Fibroblast of skin of abdomen (primary cell): ENCODE data around the gene ARHGAP9.

Experiments used
- DNase-seq: peaks from one replicate; pipeline ENCODE4 v3.0.0-alpha.2; 2013

ARHGAP9 gene

GRCh38 chr12:57471661-57472060 is 8.0 kb downstream of the ARHGAP9 start:
- no peak for DNase-seq

DNA sequence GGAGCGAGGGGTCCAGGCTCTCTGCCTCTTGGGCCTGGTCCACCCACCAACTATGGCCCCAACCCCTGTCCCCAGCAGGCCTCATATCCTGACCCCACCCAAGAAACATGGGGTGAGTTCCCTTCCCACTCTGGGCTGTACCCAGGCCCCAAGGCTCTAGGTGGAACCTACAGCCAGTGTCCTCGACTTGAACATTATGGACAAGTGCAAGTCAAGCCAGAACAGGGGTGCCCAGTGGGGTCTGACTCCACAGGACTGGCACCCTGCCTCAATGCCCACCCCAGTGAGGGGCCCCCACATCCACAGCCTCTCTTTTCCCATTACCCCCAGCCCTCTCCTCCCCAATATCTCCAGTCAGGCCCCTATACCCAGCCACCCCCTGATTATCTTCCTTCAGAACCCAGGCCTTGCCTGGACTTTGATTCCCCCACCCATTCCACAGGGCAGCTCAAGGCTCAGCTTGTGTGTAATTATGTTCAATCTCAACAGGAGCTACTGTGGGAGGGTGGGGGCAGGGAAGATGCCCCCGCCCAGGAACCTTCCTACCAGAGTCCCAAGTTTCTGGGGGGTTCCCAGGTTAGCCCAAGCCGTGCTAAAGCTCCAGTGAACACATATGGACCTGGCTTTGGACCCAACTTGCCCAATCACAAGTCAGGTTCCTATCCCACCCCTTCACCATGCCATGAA is 8.6 kb downstream of the ARHGAP9 start:
- DNase-seq, result no peak

GRCh38 chr12:57470286-57470969 is 9.2 kb downstream of the ARHGAP9 start:
- no peak for DNase-seq

DNA sequence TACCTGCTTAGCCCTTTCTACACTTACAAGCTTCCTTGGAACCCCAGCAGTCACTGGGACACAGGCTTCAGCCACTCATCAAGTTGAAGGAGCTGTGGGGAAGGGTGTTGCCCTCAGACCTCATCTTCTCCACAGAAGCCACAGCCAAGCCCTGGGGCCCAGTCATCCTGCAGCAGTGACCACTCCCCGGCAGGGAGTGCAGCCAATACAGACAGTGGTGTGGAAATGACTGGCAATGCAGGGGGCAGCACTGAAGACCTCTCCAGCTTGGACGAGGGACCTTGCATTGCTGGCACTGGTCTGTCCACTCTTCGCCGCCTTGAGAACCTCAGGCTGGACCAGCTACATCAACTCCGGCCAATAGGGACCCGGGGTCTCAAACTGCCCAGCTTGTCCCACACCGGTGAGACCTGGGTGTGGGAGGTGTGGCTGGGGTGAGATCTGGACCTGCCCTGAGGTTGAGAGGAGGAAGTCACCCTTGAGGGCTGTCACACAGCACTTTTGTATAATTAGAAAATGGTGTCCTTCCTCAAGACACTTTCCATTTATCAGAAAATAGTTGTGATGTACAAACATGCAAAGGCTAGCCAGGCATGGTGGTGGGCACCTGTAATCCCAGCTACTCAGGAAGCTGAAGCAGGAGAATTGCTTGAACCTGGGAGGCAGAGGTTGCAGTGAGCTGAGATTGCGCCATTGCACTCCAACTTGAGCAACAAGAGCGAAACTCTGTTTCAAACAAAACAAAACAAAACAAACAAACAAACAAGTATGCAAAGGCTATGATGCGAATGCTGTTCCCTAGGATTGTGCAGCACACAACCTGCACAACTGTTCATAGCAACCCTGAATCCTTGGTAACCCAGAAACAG is 10.1 kb downstream of the ARHGAP9 start:
- no peak for DNase-seq

DNA sequence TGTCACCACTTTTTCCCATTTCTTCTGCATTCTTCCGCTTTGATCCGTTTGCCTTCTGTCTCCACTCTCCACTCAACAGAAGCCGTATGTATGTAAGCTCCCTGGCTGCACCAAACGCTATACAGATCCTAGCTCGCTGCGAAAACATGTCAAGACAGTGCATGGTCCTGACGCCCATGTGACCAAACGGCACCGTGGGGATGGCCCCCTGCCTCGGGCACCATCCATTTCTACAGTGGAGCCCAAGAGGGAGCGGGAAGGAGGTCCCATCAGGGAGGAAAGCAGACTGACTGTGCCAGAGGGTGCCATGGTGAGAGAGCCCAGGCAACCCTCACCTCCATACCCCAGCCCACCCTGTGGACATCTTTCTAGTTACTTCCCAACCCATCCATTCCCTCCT is 11.8 kb downstream of the ARHGAP9 start:
- DNase-seq, result no peak

DNA sequence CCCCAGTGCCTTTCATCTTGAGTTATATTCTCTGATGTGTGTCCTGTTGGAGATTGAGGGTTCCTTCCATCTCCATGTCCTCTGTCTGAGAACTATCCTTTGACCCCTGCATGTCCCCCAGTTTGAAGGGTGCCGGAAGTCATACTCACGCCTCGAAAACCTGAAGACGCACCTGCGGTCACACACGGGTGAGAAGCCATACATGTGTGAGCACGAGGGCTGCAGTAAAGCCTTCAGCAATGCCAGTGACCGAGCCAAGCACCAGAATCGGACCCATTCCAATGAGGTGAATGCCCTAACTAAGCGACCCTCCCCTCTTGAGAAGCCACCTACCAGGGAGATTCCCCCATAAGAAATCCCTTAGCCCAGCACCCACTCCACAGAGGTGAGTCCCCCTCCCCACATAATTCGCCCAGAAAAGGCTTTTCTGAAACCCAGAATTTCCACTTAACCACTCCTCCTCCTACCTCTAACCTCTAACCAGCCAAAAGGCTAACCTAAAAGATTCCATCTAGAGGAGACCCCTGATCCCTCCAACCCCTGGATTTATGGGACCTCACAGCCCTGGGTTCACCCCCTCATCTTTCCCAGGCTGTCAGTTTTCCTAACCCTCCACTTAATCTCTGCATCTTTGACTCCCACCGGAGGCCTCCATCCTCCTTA is 12.3 kb downstream of the ARHGAP9 start:
- no peak for DNase-seq

- no peak for DNase-seq
These were observed 13.7 kb downstream of the ARHGAP9 start for GRCh38 chr12:57465747-57466505.

DNA sequence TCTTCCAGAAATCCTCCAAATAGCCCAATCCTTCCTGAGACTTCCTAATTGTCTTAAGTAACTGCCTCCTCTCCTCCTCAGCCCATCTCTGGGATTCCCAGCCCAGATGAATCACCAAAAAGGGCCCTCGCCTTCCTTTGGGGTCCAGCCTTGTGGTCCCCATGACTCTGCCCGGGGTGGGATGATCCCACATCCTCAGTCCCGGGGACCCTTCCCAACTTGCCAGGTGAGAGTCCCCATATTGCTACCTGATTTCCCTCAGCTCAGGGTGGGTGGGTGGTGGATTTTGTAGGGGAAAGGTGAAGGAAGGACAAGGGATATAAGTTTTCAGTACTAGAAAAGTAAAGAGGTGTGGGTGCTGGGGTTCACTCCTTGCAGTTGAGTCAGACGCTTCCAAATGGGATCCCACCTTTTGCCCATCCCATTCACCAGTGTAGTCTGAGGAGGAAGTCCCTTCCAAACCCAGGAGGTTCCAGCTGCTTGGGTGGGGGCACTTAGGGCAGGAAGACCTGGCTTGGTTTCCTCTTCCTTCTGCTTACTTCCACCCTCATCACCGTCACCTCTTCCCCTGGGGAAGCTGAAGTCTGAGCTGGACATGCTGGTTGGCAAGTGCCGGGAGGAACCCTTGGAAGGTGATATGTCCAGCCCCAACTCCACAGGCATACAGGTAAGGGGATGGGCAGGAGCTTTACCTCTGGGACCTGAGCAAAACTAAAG is 14.5 kb downstream of the ARHGAP9 start:
- DNase-seq, result no peak

GRCh38 chr12:57464569-57464968 is 15.1 kb downstream of the ARHGAP9 start:
- DNase-seq, result no peak

- no peak for DNase-seq
These were observed 16.8 kb downstream of the ARHGAP9 start for GRCh38 chr12:57462912-57463253.

DNA sequence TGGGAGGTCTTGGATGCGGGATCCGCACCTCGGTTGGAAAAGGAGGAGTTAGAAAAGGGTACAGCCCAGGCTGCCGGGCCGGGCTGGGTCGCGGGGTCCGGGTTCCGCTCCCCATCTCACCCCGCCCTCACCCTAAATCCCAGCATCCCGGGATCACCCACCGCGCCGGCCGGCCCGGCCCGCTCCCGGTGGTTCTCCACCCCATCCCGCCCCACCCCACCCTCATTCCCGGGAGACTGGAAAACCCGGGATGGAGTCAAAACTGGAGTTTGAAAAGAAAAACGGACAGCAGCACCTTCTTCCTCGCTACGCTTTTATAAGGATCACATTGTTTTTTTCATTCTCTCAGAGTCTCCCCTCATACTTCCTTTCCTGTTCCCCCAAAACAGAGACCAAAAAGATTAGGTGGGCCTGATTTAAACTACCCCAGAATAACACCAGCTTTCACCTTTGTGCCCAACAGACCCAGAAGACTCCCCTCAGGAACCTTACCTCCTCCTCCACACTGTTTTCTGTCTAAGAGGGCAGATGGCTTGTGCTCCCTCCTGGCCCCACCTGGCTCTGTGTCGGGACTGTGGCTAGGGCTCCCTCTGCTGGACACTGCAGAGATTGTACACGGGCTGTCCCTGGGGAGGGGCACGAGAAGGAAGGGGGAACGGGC is 17.3 kb downstream of the ARHGAP9 start:
- peak; percentile 93 for DNase-seq

- DNase-seq, result no peak
These were observed 17.8 kb downstream of the ARHGAP9 start for GRCh38 chr12:57461917-57462250.

DNA sequence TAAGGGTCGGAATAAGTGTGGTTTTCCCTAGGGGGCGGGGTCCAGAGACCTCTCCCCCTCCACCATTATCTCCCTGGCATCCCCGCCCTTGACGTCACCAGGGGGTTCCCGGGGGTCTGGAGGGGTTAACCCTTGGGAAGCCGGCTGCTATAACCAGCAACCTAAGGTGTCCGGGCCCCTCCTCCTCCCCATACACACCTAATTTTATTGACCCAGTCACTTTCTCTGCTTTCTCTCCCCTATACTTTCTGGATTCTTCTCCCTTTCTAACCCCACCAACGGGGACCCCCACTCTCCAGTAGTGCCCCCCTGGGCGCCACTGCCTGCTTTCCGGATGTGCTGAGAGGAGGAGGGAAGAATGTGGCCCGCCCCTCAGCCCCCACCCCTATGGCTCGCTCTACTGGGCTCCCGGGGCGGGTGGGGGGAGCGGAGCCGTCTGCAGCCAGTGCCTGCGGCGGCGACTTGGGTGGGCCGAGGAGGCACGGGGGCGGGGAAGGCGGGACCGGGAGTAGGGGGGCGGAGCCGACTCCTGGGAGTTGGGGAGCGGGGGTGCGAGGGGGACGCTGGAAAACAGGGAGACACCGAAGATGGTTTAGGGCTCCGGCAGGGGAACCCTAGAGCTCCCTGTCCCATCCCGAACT is 18.3 kb downstream of the ARHGAP9 start:
- peak; percentile 87 for DNase-seq

DNA sequence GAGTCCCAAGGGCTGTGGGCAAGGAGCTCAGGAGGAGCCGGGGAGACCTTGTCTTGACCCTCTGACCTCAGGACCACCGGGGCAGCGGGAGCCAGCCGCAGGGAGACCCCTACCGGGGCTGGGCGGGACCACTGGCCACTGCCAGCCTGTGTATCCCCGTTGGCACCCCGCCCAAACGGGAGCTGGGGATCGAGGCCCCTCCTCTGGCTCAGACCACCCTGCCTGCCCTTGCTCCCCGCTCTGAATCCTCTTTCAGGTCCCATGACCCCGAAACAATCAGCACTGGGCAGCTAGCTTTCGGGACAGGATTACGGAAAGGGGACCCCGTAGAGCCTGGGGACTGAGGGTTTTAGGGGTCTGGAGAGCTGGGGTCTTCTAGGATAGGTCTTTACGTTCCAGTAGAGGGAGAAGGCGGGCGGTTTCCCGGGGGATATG is 18.8 kb downstream of the ARHGAP9 start:
- DNase-seq, result peak; percentile 17

DNA sequence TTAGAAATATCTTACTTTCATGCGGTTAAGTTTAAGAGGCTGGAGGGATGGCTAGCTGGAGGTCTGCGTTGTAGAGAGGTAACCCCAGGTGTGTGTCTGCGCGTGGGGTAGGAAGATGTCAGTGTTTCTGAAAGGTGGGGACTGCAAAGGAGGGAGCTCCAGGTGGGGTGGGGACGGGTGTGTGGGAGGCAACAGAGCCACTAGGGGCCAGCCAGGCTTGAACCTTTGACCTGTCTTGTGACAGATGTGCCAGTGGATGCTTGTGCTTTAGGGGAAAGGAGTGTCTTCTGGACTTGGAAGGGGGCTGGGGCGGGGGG is 19.2 kb downstream of the ARHGAP9 start:
- no peak for DNase-seq

- DNase-seq, result no peak
These were observed 19.8 kb downstream of the ARHGAP9 start, which contains the start of gene GLI1 for GRCh38 chr12:57459750-57460467. Gene GLI1 (plus strand): TSS chr12:57459785. CDS start chr12:57463692, 3,907 bp downstream.

DNA sequence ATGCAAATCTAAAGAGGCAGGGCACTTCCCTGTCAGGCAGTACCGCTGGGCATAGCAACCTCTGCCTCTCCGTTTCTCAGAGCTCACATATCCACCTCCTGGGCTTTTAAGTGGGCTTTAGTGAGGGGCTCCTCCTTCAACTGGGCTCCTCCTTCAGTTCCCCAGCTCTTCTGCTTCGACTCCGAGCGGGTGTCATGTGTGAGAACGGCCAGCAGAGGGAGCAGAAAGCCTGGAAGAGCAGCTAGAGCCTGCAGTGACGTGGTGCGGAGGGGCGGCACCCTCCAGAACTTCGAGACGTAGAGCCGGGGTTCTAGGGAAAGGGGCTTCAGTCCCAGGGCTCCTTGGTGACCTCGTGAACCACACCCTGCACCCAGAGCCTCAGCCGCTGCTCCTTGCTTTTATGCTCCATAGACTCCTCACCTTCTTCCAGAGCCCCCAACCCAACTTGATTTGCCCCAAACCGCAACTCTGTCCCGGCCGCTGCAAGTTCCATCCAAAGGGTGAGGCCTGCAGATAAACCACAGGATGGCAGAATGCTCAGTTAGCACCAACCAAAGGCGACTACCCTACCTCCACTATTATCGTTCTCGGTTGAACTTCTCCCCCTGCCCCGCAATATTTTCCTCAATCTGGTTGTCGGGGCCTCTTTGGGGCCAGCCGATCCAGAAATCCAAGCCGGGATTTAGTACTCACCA is 20.5 kb downstream of the ARHGAP9 start:
- peak; percentile 97 for DNase-seq

DNA sequence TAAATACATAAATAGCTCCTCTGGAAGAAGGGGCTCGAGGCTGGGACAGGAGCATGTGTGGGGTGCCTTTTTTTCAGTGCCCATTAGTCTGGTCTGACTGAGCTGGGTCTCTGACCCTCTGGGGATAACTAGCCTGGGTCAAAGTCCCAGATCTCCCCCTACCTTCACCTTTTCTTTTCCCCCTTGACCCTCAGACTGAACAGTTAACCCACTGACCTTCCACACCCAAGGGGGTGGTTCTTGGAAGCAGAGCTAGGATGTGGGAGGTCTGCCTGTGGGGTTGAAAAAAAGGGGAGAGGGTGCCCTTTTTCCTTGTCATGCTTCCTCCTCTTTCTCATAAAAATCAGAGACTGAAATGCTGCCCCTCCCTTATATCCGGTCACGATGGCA is 21.0 kb downstream of the ARHGAP9 start:
- no peak for DNase-seq
